Brain microvascular endothelial cell (primary cell): ENCODE data around the gene SLC25A21.

Source experiments
- DNase-seq: peaks from one replicate; pipeline ENCODE4 v3.0.0-alpha.2; 2020
- H3K27ac ChIP-seq: fragments of 250-450 bp; sonication (Bioruptor Pico); 2 replicates; pipeline ENCODE4 v1.5.1; 2020; ENCODE audit warnings: mild to moderate bottlenecking, moderate library complexity
- H3K27me3 ChIP-seq: fragments of 250-450 bp; sonication (Bioruptor Pico); replicated peaks from 2 replicates; pipeline ENCODE4 v1.5.1; 2020; ENCODE audit warnings: mild to moderate bottlenecking
- H3K36me3 ChIP-seq: fragments of 250-450 bp; sonication (Bioruptor Pico); replicated peaks from 2 replicates; pipeline ENCODE4 v1.5.1; 2020; ENCODE audit warnings: mild to moderate bottlenecking
- H3K4me3 ChIP-seq: 2 replicates; pipeline ENCODE4 v1.5.1; 2011; ENCODE audit warnings: low read depth, mild to moderate bottlenecking, control low read depth, low read length, moderate library complexity
- in situ Hi-C: cut with HindIII; loops from 2 replicates; pipeline ENCODE4 v1.10.0; 2017; ENCODE audit warnings: low sequenced_read_pairs, low pct_ligation_motif_present
- TF ChIP-seq, protein P1 (sequence below): IDR thresholded peaks from 2 replicates; pipeline ENCODE4 v1.5.1; 2011; ENCODE audit warnings: low read depth, mild to moderate bottlenecking, moderate library complexity, low read length, control low read depth, inconsistent platforms; ENCODE audit errors: missing control alignments

SLC25A21 gene

DNA sequence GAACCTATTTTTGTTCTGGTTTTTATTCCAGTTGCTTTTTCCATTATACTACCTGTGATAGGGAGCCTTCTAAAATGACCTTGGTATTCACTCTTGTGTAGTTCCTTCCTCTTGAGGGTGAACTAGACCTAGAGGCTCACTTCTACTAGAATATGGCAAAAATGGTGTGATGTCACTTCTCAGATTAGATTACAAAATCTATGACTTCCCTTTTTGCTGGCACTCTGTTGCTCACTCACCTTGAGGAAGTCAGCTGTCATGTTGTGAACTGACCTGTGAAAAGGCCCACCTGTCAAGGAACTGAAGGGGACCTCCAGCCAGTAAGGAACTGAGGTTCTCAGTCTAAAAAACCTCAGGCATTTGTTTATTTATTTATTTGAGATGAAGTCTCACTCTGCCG lies 31.0 kb upstream of the SLC25A21 start:
- no peak overlapping the region for H3K4me3 ChIP-seq
- in situ Hi-C loops = no loop called here
- TF ChIP-seq, protein P1, sequence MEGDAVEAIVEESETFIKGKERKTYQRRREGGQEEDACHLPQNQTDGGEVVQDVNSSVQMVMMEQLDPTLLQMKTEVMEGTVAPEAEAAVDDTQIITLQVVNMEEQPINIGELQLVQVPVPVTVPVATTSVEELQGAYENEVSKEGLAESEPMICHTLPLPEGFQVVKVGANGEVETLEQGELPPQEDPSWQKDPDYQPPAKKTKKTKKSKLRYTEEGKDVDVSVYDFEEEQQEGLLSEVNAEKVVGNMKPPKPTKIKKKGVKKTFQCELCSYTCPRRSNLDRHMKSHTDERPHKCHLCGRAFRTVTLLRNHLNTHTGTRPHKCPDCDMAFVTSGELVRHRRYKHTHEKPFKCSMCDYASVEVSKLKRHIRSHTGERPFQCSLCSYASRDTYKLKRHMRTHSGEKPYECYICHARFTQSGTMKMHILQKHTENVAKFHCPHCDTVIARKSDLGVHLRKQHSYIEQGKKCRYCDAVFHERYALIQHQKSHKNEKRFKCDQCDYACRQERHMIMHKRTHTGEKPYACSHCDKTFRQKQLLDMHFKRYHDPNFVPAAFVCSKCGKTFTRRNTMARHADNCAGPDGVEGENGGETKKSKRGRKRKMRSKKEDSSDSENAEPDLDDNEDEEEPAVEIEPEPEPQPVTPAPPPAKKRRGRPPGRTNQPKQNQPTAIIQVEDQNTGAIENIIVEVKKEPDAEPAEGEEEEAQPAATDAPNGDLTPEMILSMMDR = no peak
- H3K36me3 ChIP-seq = no peaks in the 10 kb centered on the region
- H3K27ac ChIP-seq = no peak overlapping the region
- H3K27me3 ChIP-seq = no peaks in the 10 kb centered on the region
- no peak for DNase-seq

DNA sequence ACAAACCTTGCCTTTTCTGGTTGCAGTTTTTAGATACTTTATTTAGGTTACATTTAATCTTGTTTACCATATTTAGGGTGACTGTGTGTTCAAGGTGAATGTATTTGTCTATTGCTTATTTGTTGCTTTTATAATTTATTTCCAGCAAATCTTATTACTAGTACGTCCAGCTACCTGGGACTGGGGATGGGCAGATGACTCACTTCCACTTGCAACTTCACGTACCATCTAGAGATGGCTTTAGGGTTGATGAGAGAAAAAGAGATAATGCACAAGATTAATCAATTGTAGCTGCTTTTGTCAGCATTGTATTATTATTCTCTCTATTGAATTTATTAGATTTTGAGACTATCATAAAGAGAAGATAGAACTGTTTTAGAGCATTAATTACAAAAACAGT lies 30.4 kb upstream of the SLC25A21 start:
- DNase-seq = no peak
- Histone ChIP-seq H3K4me3 (no peak overlapping the region), H3K27ac (no peak overlapping the region)

DNA sequence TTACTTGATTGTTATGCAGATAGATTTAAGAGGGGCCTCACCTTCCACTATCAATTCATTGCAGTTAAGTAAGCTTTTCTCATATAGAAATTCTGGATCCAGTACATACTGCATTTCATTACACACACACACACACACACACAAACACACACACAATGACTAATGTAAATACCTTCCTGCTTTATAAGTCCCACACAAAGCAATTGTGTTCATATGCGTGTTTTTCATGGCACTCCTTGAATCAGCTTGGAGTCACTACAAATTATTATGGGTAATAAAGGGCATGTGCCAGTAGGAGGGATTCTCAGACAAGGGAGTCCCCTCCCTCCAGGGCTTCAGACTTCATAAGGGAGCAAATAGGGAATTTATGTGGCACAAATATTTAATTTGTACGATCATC lies 29.9 kb upstream of the SLC25A21 start:
- in situ Hi-C loops = no loop called here
- Histone ChIP-seq H3K27me3 (no peaks in the 10 kb centered on the region), H3K27ac (no peak overlapping the region), H3K4me3 (no peak overlapping the region), H3K36me3 (no peaks in the 10 kb centered on the region)
- TF ChIP-seq, protein P1 = no peak
- DNase-seq = peak; percentile 7

More for the DNA sequence above, 30.4 kb upstream of the SLC25A21 start:
- in situ Hi-C loops = no loop called here
- Histone ChIP-seq H3K36me3 (no peaks in the 10 kb centered on the region), H3K27me3 (no peaks in the 10 kb centered on the region)
- TF ChIP-seq, protein P1 = no peak

DNA sequence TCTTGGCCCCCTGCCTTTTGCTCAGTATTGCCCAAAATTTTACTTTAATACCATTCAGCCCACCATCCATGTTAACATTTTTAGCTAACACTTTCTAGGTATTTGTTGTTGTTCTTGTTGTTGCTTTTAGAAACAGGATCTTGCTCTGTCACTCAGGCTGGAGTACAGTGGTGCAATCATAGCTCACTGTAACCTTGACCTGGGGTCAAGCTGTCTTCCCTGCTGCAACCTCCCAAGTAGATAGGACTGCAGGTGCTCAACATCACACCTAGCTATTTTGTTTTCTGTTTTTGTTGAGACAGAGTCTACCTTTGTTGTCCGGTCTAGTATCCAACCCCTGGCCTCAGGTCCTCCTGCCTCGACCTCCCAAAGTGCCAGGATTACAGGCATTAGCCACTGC lies 29.3 kb upstream of the SLC25A21 start:
- no peak overlapping the region for H3K4me3 ChIP-seq
- no peak for DNase-seq
- no peaks in the 10 kb centered on the region for H3K27me3 ChIP-seq
- TF ChIP-seq, protein P1 = no peak
- in situ Hi-C loops = no loop called here
- H3K36me3 ChIP-seq = no peaks in the 10 kb centered on the region
- no peak overlapping the region for H3K27ac ChIP-seq

DNA sequence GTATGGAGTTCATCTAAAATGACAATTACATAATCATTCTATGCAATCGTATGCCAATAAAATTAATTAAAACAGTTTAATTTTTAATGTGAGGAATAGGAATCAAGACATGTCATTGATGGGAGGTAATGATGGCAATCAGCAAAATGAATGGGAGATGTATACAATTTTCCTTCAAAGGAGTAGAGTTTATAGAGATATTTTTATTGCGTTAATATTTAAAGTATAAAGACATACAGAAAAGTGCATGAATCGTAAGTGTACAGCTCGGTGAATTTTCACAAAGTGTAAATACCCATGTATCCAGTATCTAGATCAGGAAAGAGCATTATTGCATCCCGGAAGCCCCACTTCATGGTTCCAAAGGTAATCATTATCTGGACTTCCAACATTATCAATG lies 26.5 kb upstream of the SLC25A21 start:
- H3K36me3 ChIP-seq = no peaks in the 10 kb centered on the region
- in situ Hi-C loops = no loop called here
- DNase-seq = no peak
- no peak overlapping the region for H3K27ac ChIP-seq
- no peak overlapping the region for H3K4me3 ChIP-seq
- H3K27me3 ChIP-seq = no peaks in the 10 kb centered on the region
- TF ChIP-seq, protein P1 = no peak

DNA sequence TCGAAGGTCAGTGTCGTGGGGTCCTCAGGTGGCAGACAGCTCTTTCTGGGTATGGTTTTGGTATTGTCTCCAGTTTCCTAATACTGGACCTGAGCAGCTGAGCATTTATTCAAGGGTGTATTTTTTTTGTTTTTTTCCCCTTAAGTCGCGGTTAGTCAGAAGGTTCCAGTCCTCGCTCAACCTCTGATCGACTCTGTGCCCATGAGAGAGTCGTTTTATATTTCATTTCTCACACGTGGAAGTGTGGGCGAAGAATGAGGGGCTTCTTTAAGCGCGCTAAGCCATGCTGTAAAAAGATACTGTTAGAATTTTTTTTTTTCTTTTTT lies 25.8 kb upstream of the SLC25A21 start:
- Histone ChIP-seq H3K27me3 (no peaks in the 10 kb centered on the region), H3K4me3 (peak overlapping the region; percentile 82), H3K27ac (peak overlapping the region; percentile 70), H3K36me3 (no peaks in the 10 kb centered on the region)
- no peak for DNase-seq
- TF ChIP-seq, protein P1 = no peak
- in situ Hi-C loops = no loop called here
